Measurements from ENCODE around the gene SFXN5. TPM values are rescaled to one million over a fixed set of nuclear protein-coding genes. Genes with fewer than 3 reads are reported as not detected.
"Not testable (repeated sequence)": the region's sequence is repeated elsewhere in the genome, so short reads cannot be mapped to it uniquely, and the experiment has no call there.

SFXN5 gene
- total and polyA plus RNA-seq, 4 donors = 6.3 to 20.7 (median 14.8) TPM

DNA sequence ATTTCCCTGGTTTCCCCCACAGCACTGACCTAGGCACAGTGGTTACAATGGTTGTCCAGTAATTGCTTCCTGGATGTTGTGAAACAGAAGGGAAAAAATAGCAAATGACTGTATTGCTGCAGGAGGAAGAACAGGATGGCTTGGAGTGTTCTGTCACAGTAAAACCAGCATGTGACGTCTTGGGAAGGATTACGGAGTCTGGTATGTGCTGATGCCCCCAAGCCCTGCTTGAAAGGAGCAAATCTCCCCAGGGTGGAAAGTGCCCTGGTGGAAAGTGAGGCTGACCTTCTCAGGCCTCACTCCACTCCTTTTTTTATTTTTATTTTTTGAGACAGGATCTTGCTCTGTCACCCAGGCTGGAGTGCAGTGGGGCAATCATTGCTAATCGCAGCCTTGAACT lies 33.4 kb upstream of the SFXN5 start:
- Histone ChIP-seq H3K27ac (ENCODE audit: low read depth in 1 of 2, low read length in 2 of 2) (no peak overlapping the region), H3K9me3 (ENCODE audit: control insufficient read depth, low read length) (no peaks in the 10 kb centered on the region), H3K36me3 (ENCODE audit: control insufficient read depth in 1 of 2, insufficient read depth in 2 of 2, low read length in 1 of 2) (no peaks in the 10 kb centered on the region), H3K27me3 (ENCODE audit: control insufficient read depth in 1 of 2, insufficient read depth in 2 of 2, low read length in 1 of 2) (no peaks in the 10 kb centered on the region), H3K4me3 (ENCODE audit: low read length in 2 of 2) (no peak overlapping the region), H3K4me1 (ENCODE audit: control insufficient read depth in 1 of 2, insufficient read depth in 2 of 2, low read length in 2 of 2) (no peaks in the 10 kb centered on the region)
- intact Hi-C loops (cut with DNase I) = no loop called here
- no peak for ATAC-seq (ENCODE audit: low FRiP score)
- no peak for DNase-seq
- WGBS, 2 donors = 89 to 92% methylated on average over 3 of the region's 3 CpGs

DNA sequence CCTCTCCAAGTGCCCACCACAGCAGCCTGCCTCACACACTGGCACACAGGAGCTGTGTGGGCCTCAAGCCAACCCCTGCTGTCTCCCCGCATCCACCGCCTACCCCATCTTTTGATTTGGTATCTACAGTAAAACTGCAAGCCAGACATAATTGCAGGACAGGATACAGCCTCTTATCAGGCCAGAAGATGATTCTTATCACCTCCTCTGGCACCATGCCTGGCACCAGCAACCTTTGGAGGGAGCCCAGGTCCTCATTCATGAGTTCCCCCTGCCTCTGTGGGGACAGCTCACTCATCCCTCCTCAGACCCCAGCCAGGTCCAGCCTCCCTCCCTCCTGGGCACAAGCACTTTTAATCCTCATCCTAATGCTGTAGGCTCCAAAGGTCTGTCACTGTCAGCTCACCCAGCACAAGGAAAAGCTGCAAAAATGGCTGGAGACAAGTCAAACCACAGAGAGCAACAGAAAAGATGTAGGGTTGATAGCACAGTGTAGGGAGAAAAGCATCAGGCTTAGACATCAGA lies 31.6 kb upstream of the SFXN5 start:
- Histone ChIP-seq H3K27ac (ENCODE audit: low read depth in 1 of 2, low read length in 2 of 2) (no peak overlapping the region), H3K4me1 (ENCODE audit: control insufficient read depth in 1 of 2, insufficient read depth in 2 of 2, low read length in 2 of 2) (no peaks in the 10 kb centered on the region), H3K4me3 (ENCODE audit: low read length in 2 of 2) (no peak overlapping the region), H3K27me3 (ENCODE audit: control insufficient read depth in 1 of 2, insufficient read depth in 2 of 2, low read length in 1 of 2) (no peaks in the 10 kb centered on the region), H3K9me3 (ENCODE audit: control insufficient read depth, low read length) (no peaks in the 10 kb centered on the region), H3K36me3 (ENCODE audit: control insufficient read depth in 1 of 2, insufficient read depth in 2 of 2, low read length in 1 of 2) (no peaks in the 10 kb centered on the region)
- no peak for ATAC-seq (ENCODE audit: low FRiP score)
- 56 to 65% methylated on average over 2 of the region's 2 CpGs for WGBS, 2 donors
- DNase-seq = peak in 1 of 2 donors; percentile 38
- intact Hi-C loops (cut with DNase I) = no loop called here

- intact Hi-C loops (cut with DNase I) = no loop called here
- ATAC-seq (ENCODE audit: low FRiP score) = no peak
Observed at GRCh38 chr2:73101626-73102256, 30.2 kb upstream of the SFXN5 start.

DNA sequence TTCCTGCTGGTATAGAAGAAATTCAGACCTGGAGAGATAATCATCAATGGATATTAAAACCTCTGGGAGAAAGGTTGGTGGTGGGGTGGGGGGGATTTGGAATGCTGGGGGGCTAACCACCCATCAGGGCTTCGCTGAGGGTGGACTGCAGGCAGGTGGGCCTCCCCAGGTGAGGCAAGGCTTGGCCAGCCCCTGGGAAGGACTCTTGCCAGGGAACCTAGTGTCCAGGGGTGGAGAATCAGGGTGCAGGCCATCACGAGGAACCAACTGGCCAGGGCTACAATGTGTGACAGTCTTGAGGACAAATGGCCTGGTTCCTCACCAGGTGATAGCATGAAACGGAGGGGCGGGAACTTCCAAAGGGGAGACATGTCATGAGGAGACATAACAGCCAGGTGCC lies 29.4 kb upstream of the SFXN5 start:
- intact Hi-C loops (cut with DNase I) = no loop called here
- no peak for ATAC-seq (ENCODE audit: low FRiP score)
- H3K9me3 ChIP-seq (ENCODE audit: control insufficient read depth, low read length) = no peaks in the 10 kb centered on the region
- H3K27me3 ChIP-seq (ENCODE audit: control insufficient read depth in 1 of 2, insufficient read depth in 2 of 2, low read length in 1 of 2) = no peaks in the 10 kb centered on the region
- 89 to 90% methylated on average over 4 of the region's 4 CpGs for WGBS, 2 donors
- H3K4me3 ChIP-seq (ENCODE audit: low read length in 2 of 2) = no peak overlapping the region
- no peaks in the 10 kb centered on the region for H3K36me3 ChIP-seq (ENCODE audit: control insufficient read depth in 1 of 2, insufficient read depth in 2 of 2, low read length in 1 of 2)
- H3K4me1 ChIP-seq (ENCODE audit: control insufficient read depth in 1 of 2, insufficient read depth in 2 of 2, low read length in 2 of 2) = no peaks in the 10 kb centered on the region
- no peak overlapping the region for H3K27ac ChIP-seq (ENCODE audit: low read depth in 1 of 2, low read length in 2 of 2)
- peak in 1 of 2 donors; percentile 15 for DNase-seq

More at GRCh38 chr2:73101626-73102256, 30.2 kb upstream of the SFXN5 start:
- Histone ChIP-seq H3K27ac (ENCODE audit: low read depth in 1 of 2, low read length in 2 of 2) (no peak overlapping the region), H3K4me3 (ENCODE audit: low read length in 2 of 2) (no peak overlapping the region), H3K4me1 (ENCODE audit: control insufficient read depth in 1 of 2, insufficient read depth in 2 of 2, low read length in 2 of 2) (no peaks in the 10 kb centered on the region), H3K9me3 (ENCODE audit: control insufficient read depth, low read length) (no peaks in the 10 kb centered on the region), H3K27me3 (ENCODE audit: control insufficient read depth in 1 of 2, insufficient read depth in 2 of 2, low read length in 1 of 2) (no peaks in the 10 kb centered on the region), H3K36me3 (ENCODE audit: control insufficient read depth in 1 of 2, insufficient read depth in 2 of 2, low read length in 1 of 2) (no peaks in the 10 kb centered on the region)
- WGBS, 2 donors = 82% methylated on average over 12 of the region's 12 CpGs
- DNase-seq = peak in 1 of 2 donors; percentile 56

DNA sequence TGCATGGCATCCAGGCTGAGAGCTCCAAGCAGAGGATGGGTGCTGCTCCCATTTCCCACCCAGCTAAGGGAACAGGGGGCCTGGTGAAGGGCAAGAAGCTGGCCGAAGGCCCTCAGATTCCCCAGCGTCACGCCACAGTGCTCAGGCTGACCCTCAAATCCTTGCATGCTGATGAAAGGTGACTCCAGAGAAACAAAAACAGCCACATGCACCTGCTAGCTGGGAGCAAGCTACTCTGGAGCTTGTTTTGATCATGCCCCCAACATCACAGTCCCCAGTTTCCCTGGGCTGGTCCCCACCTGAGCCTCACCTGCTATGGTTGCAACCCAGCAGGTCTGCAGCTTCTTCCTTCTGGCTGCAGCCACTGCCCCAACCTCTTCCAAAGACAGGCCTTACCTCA lies 28.0 kb upstream of the SFXN5 start:
- no peak for ATAC-seq (ENCODE audit: low FRiP score)
- intact Hi-C loops (cut with DNase I) = no loop called here

DNA sequence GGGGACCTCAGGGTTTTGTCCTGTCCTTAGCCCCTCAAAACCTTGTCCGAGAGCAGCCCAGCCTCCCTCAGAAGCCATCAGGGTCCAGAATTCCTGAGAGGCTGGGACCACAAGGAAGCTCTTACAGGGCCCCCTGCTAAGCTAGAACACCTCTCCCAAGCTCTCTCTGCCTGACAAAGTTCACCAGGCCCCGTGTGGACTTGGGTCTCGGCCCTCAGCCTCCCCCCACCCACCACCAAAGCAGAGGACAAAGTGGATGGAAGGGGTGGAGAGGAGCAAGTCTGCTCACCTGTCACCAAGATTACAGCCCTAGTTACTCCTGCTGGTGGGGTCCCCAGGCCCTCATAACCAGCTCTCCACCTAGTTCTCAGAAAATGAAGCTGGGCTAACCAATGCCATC lies 24.4 kb upstream of the SFXN5 start:
- ATAC-seq (ENCODE audit: low FRiP score) = no peak
- no peak for DNase-seq
- Histone ChIP-seq H3K36me3 (ENCODE audit: control insufficient read depth in 1 of 2, insufficient read depth in 2 of 2, low read length in 1 of 2) (no peaks in the 10 kb centered on the region), H3K9me3 (ENCODE audit: control insufficient read depth, low read length) (no peaks in the 10 kb centered on the region), H3K27me3 (ENCODE audit: control insufficient read depth in 1 of 2, insufficient read depth in 2 of 2, low read length in 1 of 2) (no peaks in the 10 kb centered on the region), H3K4me3 (ENCODE audit: low read length in 2 of 2) (no peak overlapping the region), H3K27ac (ENCODE audit: low read depth in 1 of 2, low read length in 2 of 2) (no peak overlapping the region), H3K4me1 (ENCODE audit: control insufficient read depth in 1 of 2, insufficient read depth in 2 of 2, low read length in 2 of 2) (no peaks in the 10 kb centered on the region)
- intact Hi-C loops (cut with DNase I) = no loop called here
- 80 to 87% methylated on average over 3 of the region's 3 CpGs for WGBS, 2 donors

More for the DNA sequence above, 28.0 kb upstream of the SFXN5 start:
- Histone ChIP-seq H3K4me1 (ENCODE audit: control insufficient read depth in 1 of 2, insufficient read depth in 2 of 2, low read length in 2 of 2) (no peaks in the 10 kb centered on the region), H3K4me3 (ENCODE audit: low read length in 2 of 2) (no peak overlapping the region), H3K36me3 (ENCODE audit: control insufficient read depth in 1 of 2, insufficient read depth in 2 of 2, low read length in 1 of 2) (no peaks in the 10 kb centered on the region), H3K27ac (ENCODE audit: low read depth in 1 of 2, low read length in 2 of 2) (no peak overlapping the region), H3K9me3 (ENCODE audit: control insufficient read depth, low read length) (no peaks in the 10 kb centered on the region), H3K27me3 (ENCODE audit: control insufficient read depth in 1 of 2, insufficient read depth in 2 of 2, low read length in 1 of 2) (no peaks in the 10 kb centered on the region)
- WGBS, 2 donors = 94 to 98% methylated on average over 3 of the region's 3 CpGs
- DNase-seq = peak in 1 of 2 donors; percentile 24

- DNase-seq; ATAC-seq (ENCODE audit: low FRiP score); H3K4me3 ChIP-seq (ENCODE audit: low read length in 2 of 2); H3K27me3 ChIP-seq (ENCODE audit: control insufficient read depth in 1 of 2, insufficient read depth in 2 of 2, low read length in 1 of 2); intact Hi-C loops (cut with DNase I); H3K36me3 ChIP-seq (ENCODE audit: control insufficient read depth in 1 of 2, insufficient read depth in 2 of 2, low read length in 1 of 2); H3K4me1 ChIP-seq (ENCODE audit: control insufficient read depth in 1 of 2, insufficient read depth in 2 of 2, low read length in 2 of 2); H3K9me3 ChIP-seq (ENCODE audit: control insufficient read depth, low read length): not testable (repeated sequence)
- H3K27ac ChIP-seq (ENCODE audit: low read depth in 1 of 2, low read length in 2 of 2) = peak overlapping the region; percentile 9 to 13
- 29 to 40% methylated on average over 17 of the region's 17 CpGs for WGBS, 2 donors
Observed at GRCh38 chr2:73093601-73094218, 22.2 kb upstream of the SFXN5 start.

DNA sequence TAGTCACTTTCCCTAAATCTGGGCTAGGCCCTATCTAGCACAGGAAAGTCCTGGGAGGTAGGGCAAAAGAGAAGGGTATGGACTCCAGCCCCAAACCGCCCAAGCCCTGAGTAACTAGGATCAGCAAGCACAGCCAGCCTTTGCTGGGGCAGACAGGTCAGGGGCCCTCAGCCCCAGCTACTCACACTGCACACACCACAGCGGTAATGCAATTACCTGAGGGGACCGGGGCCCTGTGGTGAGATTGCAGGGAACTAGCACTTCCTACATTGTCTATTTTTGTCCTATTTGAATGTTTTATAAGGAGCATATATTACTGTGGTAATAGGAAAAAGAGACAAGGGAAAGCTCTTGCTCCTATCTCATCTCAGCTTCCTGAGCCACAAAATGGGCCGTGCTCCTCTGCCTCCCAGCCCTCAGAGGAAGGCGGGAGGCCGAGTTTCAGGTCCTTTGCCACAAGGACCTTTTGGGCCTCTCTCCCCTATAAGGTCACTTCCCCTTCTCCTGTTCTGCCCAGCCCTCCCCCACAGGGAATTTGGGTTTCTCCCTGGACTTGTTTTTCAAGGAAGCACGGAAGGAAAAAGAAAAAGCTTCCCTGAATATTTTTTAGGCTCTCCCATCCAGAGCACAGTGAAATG lies 20.8 kb upstream of the SFXN5 start:
- peaks cover 0 to 4% of the 10 kb centered on the region in 2 donors for H3K4me1 ChIP-seq (ENCODE audit: control insufficient read depth in 1 of 2, insufficient read depth in 2 of 2, low read length in 2 of 2)
- intact Hi-C loops (cut with DNase I) = no loop called here
- 45 to 52% methylated on average over 7 of the region's 7 CpGs for WGBS, 2 donors

More for the DNA sequence above, 20.8 kb upstream of the SFXN5 start:
- Histone ChIP-seq H3K9me3 (ENCODE audit: control insufficient read depth, low read length) (no peaks in the 10 kb centered on the region), H3K36me3 (ENCODE audit: control insufficient read depth in 1 of 2, insufficient read depth in 2 of 2, low read length in 1 of 2) (no peaks in the 10 kb centered on the region), H3K27me3 (ENCODE audit: control insufficient read depth in 1 of 2, insufficient read depth in 2 of 2, low read length in 1 of 2) (no peaks in the 10 kb centered on the region), H3K4me3 (ENCODE audit: low read length in 2 of 2) (no peak overlapping the region), H3K27ac (ENCODE audit: low read depth in 1 of 2, low read length in 2 of 2) (peak overlapping the region in 1 of 2 donors; percentile 13)
- DNase-seq (no peak), ATAC-seq (ENCODE audit: low FRiP score) (no peak)
